ENCODE data around the gene EME2. TPM values are rescaled to one million over a fixed set of nuclear protein-coding genes. Genes with fewer than 3 reads are reported as not detected.

Gene EME2
- total RNA-seq, 1 donor from 2014 or later: 6.8 TPM

GRCh38 chr16:1818204-1818872 lies 45.7 kb downstream of the EME2 start:
- DNase-seq (ENCODE audit: low read depth): no peak
- no peak overlapping the region for H3K4me3 ChIP-seq (ENCODE audit: low read depth, low read length)
- TF ChIP-seq CTCF (IDR thresholded peaks at IDR 0.05; ENCODE audit: insufficient read depth, low read length, poor library complexity, severe bottlenecking): no peak
- no peaks in the 10 kb centered on the region for H3K27me3 ChIP-seq (ENCODE audit: control insufficient read depth, insufficient read depth, low read length)
- H3K36me3 ChIP-seq (ENCODE audit: control insufficient read depth, insufficient read depth, low read length): peaks cover 1% of the 10 kb centered on the region

- DNase-seq (ENCODE audit: low read depth): no peak
- Histone ChIP-seq H3K27me3 (ENCODE audit: control insufficient read depth, insufficient read depth, low read length) (no peaks in the 10 kb centered on the region), H3K4me3 (ENCODE audit: low read depth, low read length) (no peak overlapping the region), H3K36me3 (ENCODE audit: control insufficient read depth, insufficient read depth, low read length) (peaks cover 1% of the 10 kb centered on the region)
- TF ChIP-seq CTCF (IDR thresholded peaks at IDR 0.05; ENCODE audit: insufficient read depth, low read length, poor library complexity, severe bottlenecking): no peak
Measured at GRCh38 chr16:1818873-1819525, 46.4 kb downstream of the EME2 start.

- DNase-seq (ENCODE audit: low read depth): no peak
- Histone ChIP-seq H3K4me3 (ENCODE audit: low read depth, low read length) (no peak overlapping the region), H3K36me3 (ENCODE audit: control insufficient read depth, insufficient read depth, low read length) (peaks cover 1% of the 10 kb centered on the region), H3K27me3 (ENCODE audit: control insufficient read depth, insufficient read depth, low read length) (no peaks in the 10 kb centered on the region)
- no peak for TF ChIP-seq CTCF (IDR thresholded peaks at IDR 0.05; ENCODE audit: insufficient read depth, low read length, poor library complexity, severe bottlenecking)
Measured at GRCh38 chr16:1819611-1820010, 47.0 kb downstream of the EME2 start.

- no peaks in the 10 kb centered on the region for H3K27me3 ChIP-seq (ENCODE audit: control insufficient read depth, insufficient read depth, low read length)
- H3K36me3 ChIP-seq (ENCODE audit: control insufficient read depth, insufficient read depth, low read length): peaks cover 1% of the 10 kb centered on the region
- TF ChIP-seq CTCF (IDR thresholded peaks at IDR 0.05; ENCODE audit: insufficient read depth, low read length, poor library complexity, severe bottlenecking): no peak
- DNase-seq (ENCODE audit: low read depth): no peak
- H3K4me3 ChIP-seq (ENCODE audit: low read depth, low read length): no peak overlapping the region
Measured at GRCh38 chr16:1820096-1820945, 47.7 kb downstream of the EME2 start.

DNA sequence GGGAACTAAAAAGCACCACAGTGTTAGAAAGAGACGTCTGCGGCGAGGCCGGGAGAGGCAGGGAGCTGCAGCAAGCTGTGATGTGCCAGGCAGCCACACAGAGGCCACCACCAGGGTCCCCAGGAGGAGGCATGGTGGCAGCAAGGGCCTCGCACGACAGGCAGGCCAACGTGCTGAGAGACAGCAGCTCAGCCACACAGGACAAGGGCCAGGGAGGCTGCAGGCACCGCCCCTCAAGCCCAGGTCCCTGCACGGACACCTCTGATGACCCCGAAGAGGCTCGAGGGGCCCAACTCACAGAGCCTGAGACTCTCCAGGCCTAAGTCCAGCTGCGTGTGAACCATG lies 48.3 kb downstream of the EME2 start:
- Histone ChIP-seq H3K27me3 (ENCODE audit: control insufficient read depth, insufficient read depth, low read length) (no peaks in the 10 kb centered on the region), H3K36me3 (ENCODE audit: control insufficient read depth, insufficient read depth, low read length) (peaks cover 1% of the 10 kb centered on the region), H3K4me3 (ENCODE audit: low read depth, low read length) (no peak overlapping the region)
- no peak for DNase-seq (ENCODE audit: low read depth)
- no peak for TF ChIP-seq CTCF (IDR thresholded peaks at IDR 0.05; ENCODE audit: insufficient read depth, low read length, poor library complexity, severe bottlenecking)

All from kidney epithelial cell (primary cell).